GM12892 (cell line): Measurements from ENCODE around the gene OR4Q3.

Experiments used
- POLR2A ChIP-seq: IDR thresholded peaks from 2 replicates; pipeline ENCODE4 v1.6.1; 2011; ENCODE audit warnings: low read depth, low read length, control low read depth
- POLR2AphosphoS5 ChIP-seq: IDR thresholded peaks from 2 replicates; pipeline ENCODE4 v1.6.1; 2011; ENCODE audit warnings: low read depth, low read length, control low read depth
- TAF1 ChIP-seq: IDR thresholded peaks from 2 replicates; pipeline ENCODE4 v1.6.1; 2011; ENCODE audit warnings: low read depth, mild to moderate bottlenecking, control low read depth, low read length, borderline replicate concordance

DNA sequence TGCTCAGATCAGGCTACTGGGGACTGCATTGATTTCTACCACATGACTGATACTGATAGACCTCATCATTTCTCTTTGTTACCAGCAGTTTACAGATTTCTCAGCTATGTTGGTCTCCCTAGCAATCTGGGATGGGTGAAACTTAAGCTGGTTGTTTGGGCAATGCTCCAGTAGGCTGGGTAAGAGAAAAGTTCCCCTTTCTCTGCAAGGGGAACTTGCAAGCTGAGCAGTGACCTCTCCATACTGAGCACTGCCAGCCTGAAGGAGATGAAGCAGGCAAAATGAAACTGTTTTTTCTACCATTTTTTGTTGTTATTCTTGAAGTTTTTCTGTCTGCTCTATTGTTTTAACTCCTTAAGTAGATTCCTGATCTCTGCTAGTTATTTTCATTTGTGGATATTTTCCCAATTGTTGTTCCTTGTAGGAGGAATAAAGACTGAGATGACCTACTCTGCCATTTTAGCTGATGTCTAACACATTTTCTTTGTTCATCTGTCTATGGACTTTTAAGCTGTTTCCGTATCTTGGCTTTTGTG lies 28.6 kb downstream of the OR4Q3 start:
- TF ChIP-seq POLR2A (no peak), TAF1 (no peak), POLR2AphosphoS5 (no peak)
